Measurements from ENCODE around the gene SYT2.
"Not testable (repeated sequence)": the region's sequence is repeated elsewhere in the genome, so short reads cannot be mapped to it uniquely, and the experiment has no call there.

SYT2 gene

GRCh38 chr1:202710070-202711045, at the start of gene SYT2:
TSS of gene SYT2 (minus strand) at chr1:202710454. CDS start at chr1:202605772, 104,682 bp downstream.
- DNase-seq (ENCODE audit: low spot score): no peak

GRCh38 chr1:202756391-202756790, 46.1 kb upstream of the SYT2 start:
- DNase-seq (ENCODE audit: low spot score): no peak

GRCh38 chr1:202754293-202754692, 44.0 kb upstream of the SYT2 start:
- no peak for DNase-seq (ENCODE audit: low spot score)

DNA sequence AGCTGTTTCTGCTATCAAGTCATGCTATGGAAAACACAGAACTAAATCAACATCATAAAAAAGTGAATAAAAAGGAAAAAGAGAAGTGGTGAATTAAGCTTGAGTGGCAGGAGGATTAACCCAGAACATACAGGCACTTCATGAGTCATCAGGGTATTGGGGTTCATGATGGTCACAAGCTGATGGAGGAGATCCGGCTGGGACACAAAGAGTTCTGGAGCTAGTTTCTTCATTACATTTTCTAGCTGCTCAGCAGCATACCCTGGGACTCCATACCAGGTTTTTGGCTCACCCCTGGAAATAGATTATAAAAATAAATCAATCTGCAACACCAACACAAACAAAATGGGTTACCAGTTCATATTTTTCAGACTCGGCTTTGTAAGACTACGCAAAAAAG, 42.5 kb upstream of the SYT2 start:
- no peak for DNase-seq (ENCODE audit: low spot score)

GRCh38 chr1:202750761-202751160, 40.5 kb upstream of the SYT2 start:
- no peak for DNase-seq (ENCODE audit: low spot score)

GRCh38 chr1:202750024-202750423, 39.8 kb upstream of the SYT2 start:
- DNase-seq (ENCODE audit: low spot score): no peak

GRCh38 chr1:202745323-202745888, 35.2 kb upstream of the SYT2 start:
- DNase-seq (ENCODE audit: low spot score): no peak

DNA sequence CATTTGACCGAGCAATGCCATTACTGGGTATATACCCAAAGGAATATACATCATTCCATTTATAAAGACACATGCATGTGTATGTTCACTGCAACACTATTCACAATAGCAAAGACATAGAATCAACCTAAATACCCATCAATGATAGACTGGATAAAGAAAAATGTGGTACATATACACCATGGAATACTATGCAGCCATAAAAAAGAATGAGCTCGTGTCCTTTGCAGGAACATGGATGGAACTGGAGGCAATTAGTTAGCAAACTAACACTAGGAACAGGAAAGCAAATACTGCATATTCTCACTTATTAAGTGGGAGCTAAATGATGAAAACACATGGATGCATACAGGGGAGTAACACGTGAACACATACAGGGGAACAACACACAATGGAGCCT, 34.5 kb upstream of the SYT2 start:
- not testable (repeated sequence) for DNase-seq (ENCODE audit: low spot score)

DNA sequence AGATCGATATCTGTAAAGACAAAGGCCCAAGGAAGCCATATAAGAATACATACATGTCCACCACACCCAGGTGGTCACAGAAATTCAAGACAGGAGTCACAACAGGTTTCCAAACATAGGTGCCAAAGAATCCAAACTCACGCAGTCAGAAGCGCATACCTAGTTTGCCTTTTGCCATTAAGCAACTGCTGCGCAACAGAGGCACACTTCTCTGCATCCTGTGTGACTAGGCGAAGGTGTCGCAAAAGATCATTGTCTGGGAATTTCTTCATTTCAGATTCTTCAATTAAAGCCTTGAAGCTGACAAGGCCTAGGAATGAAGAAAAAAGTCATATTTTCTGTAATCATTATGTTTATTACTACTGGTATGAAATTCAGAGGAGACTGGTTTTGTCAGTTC, 32.2 kb upstream of the SYT2 start:
- no peak for DNase-seq (ENCODE audit: low spot score)

GRCh38 chr1:202733251-202733650, 23.0 kb upstream of the SYT2 start:
- no peak for DNase-seq (ENCODE audit: low spot score)

- DNase-seq (ENCODE audit: low spot score): no peak
Observed at GRCh38 chr1:202728951-202729350, 18.7 kb upstream of the SYT2 start.

- DNase-seq (ENCODE audit: low spot score): no peak
Observed at GRCh38 chr1:202725526-202725925, 15.3 kb upstream of the SYT2 start.

DNA sequence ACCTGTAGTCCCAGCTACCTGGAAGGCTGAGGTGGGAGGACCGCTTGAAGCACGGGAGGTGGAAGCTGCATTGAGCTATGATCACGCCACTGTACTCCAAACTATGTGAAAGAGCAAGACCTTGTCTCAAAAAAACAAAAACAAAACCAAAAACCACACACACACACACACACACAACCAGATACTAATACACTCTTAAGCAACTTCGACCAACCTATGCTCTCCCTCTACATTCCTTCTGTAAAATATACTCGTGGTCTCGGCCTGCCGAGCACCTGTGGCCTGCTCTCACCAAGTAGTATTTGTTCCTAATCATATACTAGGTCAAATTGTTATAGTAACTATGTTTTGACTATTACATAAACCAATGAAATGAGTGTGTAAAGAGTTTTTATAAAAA, 13.5 kb upstream of the SYT2 start:
- DNase-seq (ENCODE audit: low spot score): no peak

DNA sequence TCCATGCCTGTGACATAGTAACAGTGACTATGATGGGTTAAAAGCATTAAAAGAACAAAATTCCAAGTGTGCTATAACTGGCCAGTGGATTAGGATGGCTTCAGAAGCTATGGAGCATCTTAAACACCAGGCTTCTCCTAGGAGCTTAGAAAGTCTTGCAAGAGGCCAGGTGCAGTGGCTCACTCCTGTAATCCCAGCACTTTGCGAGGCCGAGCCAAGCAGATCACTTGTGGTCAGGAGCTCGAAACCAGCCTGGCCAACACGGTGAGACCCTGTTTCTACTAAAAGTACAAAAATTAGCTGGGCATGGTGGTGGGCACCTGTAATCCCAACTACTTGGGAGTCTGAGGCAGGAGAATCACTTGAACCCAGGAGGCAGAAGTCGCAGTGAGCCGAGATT, 12.8 kb upstream of the SYT2 start:
- not testable (repeated sequence) for DNase-seq (ENCODE audit: low spot score)

DNA sequence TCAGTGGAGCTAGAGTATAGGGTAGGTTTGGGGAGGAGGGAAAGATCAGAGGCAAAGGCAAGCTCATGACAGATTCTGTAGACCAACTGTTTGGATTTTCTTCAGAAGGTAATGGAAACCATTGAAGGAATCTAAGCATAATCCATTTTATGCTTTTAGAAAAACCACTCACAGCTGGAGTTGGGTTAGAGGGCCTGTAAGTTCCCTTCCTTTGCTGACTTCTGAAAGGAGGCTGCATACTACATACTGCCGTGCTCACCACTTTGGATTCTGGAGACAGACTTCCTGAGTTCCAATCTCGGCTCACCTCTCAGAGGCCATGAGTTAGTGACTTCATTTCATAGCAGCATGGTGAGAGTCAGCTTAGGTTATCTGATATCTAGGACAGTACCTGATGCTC, 6.4 kb upstream of the SYT2 start:
- no peak for DNase-seq (ENCODE audit: low spot score)

GRCh38 chr1:202714202-202714601, 3.9 kb upstream of the SYT2 start:
- not testable (repeated sequence) for DNase-seq (ENCODE audit: low spot score)

GRCh38 chr1:202713110-202713509, 2.9 kb upstream of the SYT2 start:
- no peak for DNase-seq (ENCODE audit: low spot score)

DNA sequence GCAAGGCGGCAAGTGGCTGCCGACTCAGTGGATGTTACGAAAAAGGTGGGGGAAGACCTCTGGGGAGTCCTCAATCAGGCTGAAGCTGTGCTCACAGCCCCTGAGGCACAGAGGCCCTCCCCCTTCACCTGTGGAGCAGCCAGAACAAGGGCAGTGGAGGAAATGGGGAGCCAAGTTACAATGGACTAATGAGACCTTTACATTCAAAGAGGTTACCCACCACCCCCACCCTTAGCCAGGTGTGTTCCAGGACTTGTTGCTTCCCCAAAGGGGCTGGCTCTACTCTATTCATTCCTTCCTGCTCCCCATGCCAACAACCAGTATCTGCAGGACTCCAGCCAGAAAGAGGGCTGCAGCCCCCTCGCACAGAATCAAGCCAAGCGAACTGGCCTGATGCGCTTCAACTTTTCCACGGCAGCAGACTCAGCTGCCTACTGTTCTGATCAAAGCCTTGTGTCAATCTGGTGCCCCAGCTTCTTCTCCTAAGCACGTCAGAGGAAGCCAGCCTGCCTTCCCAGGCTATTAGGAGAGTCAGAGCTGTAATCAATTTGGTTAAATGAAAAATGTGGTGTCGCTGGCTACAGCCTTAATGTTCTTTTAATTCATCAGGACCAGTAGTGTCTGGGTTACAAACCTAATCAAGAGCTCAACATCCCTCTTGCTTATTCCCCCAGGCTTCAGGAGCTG, 1.8 kb upstream of the SYT2 start:
- no peak for DNase-seq (ENCODE audit: low spot score)

DNA sequence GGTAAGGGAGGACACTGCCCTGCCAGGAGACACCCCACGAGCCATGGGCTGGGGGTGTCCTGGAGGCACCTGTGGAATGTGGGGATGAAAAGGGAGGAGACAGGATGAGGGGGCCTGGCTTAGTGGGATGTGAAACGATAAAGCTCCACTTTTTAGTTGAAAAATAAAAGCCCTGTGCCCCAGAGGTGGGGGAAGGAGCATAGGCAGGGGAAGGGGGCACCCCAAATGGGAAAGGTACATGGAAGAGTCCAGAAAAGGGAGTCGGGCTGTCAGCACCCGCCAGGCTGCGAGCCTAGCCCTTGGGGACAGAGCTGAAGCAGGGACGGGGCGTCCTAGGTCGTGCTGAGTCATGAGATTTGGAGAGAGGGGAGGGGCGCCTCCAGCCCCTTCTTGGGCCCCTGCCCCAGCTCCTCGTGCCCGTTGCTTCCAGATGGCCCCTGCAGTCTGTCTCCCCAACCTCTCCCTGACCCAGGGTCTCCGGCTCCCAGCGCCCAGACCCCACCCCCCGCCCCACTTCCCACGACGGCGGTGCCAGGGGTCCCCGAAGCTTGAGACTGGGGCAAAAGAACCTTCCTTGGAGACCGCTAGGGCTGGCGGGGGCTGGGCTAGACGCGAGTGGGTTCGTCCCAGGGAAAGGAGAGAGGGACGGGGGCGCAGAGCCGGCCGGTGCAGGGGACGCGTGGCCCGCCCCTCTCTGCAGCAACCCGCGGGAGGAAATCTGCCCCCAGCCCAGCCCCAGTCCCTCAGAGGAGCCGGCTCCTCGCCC, 795 bp downstream of the SYT2 start:
- DNase-seq (ENCODE audit: low spot score): no peak

GRCh38 chr1:202708456-202709275, 1.6 kb downstream of the SYT2 start:
- no peak for DNase-seq (ENCODE audit: low spot score)

DNA sequence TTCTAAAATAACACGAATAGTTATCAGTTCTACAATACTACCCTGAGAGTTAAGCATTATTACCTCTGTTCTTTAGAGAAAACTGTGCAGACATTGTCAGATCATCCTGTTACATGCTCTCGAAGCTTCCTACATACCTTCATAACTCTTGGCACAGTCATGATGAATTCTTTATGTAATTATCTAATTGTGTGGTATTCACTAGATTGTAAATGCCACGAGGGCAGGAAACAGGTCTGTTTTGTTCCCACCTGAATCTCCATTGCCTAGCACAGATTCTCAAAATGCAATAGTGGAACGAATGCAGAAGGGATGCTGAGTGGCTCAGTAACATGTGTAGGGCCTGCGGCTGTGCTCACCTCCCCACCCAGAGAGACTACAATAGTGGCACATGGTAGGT, 3.4 kb downstream of the SYT2 start:
- DNase-seq (ENCODE audit: low spot score): no peak
